Ovary (tissue), 3 donors: Measurements from ENCODE around the gene GCK.

ENCODE experiments used
- CTCF ChIP-seq, 3 donors: fragments of 450-650 bp in 2 of 3; fragments of 200-600 bp in 1 of 3; IDR thresholded peaks; one replicate each; pipeline versions ENCODE4 v1.5.1 to v1.8.0; 2016 to 2022; ENCODE audit warnings: antibody characterized with exemption in 3 of 3, mild to moderate bottlenecking in 1 of 3
- EP300 ChIP-seq: sonication (generic); formaldehyde crosslinking; IDR thresholded peaks from one replicate; pipeline ENCODE4 v1.6.1; 2017; ENCODE audit warnings: antibody characterized with exemption
- POLR2A ChIP-seq: fragments of 450-650 bp; IDR thresholded peaks from one replicate; pipeline ENCODE4 v1.6.1; 2017; ENCODE audit warnings: antibody characterized with exemption, mild to moderate bottlenecking, moderate library complexity
- donor health status: DM: no; HTN: no; CAD: no.

GRCh38 chr7:44112231-44112996, 76.8 kb downstream of the GCK start:
- TF ChIP-seq CTCF (IDR thresholded peaks at IDR 0.05) (no peak), POLR2A (no peak), EP300 (no peak)
